Muscle layer of duodenum (tissue), 2 donors: ENCODE measurements around the gene ERICH4.
"Not testable (repeated sequence)": the region's sequence is repeated elsewhere in the genome, so short reads cannot be mapped to it uniquely, and the experiment has no call there.

ENCODE experiments used
- H3K27ac ChIP-seq: one replicate; pipeline ENCODE4 v1.7.0; 2013; ENCODE audit warnings: mild to moderate bottlenecking, low read length
- H3K27me3 ChIP-seq: one replicate; pipeline ENCODE4 v1.7.0; 2013; ENCODE audit warnings: low read depth, mild to moderate bottlenecking, control low read depth, low read length
- H3K36me3 ChIP-seq, 2 donors: one replicate each; pipeline ENCODE4 v1.7.0; 2013; ENCODE audit warnings: low read length in 2 of 2, control low read depth in 1 of 2, mild to moderate bottlenecking in 1 of 2; ENCODE audit not compliant: insufficient read depth in 2 of 2, control insufficient read depth in 1 of 2
- H3K4me1 ChIP-seq, 2 donors: one replicate each; pipeline ENCODE4 v1.7.0; 2013; ENCODE audit warnings: low read length in 2 of 2, mild to moderate bottlenecking in 2 of 2, control low read depth in 1 of 2, moderate library complexity in 1 of 2; ENCODE audit not compliant: insufficient read depth in 2 of 2, control insufficient read depth in 1 of 2
- H3K4me3 ChIP-seq, 2 donors: one replicate each; pipeline ENCODE4 v1.7.0; 2013; ENCODE audit warnings: low read length in 2 of 2, low read depth in 1 of 2, mild to moderate bottlenecking in 1 of 2
- H3K9me3 ChIP-seq, 2 donors: one replicate each; pipeline ENCODE4 v1.7.0; 2013; ENCODE audit warnings: low read length in 2 of 2, control low read depth in 1 of 2, mild to moderate bottlenecking in 1 of 2; ENCODE audit not compliant: control insufficient read depth in 1 of 2
- donor health status: healthy.

The ERICH4 gene

DNA sequence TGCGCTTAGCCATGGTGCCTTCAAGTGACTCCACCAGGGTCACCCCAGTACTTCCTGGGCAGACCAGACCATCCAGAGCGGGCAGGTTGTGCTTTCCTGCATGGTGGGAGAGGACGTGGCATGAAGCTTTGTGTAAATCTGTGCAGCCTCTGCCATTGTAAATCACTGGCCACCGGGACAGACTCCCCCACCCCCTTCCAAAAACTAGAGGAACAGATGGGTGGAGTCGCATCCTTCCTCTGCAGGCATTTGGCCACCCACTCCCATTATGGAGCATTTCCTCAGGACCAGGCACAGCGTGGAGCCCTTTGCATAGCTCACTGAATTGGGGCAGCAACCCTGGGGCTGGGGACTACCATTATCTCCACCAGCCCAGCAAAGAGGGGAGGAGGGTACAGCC, 37.2 kb upstream of the ERICH4 start:
- no peak overlapping the region for H3K4me3 ChIP-seq
- H3K36me3 ChIP-seq: peaks cover 5 to 10% of the 10 kb centered on the region in 2 donors
- H3K27me3 ChIP-seq: no peaks in the 10 kb centered on the region
- H3K9me3 ChIP-seq: no peaks in the 10 kb centered on the region
- H3K27ac ChIP-seq: no peak overlapping the region
- peaks cover 2 to 24% of the 10 kb centered on the region in 2 donors for H3K4me1 ChIP-seq

DNA sequence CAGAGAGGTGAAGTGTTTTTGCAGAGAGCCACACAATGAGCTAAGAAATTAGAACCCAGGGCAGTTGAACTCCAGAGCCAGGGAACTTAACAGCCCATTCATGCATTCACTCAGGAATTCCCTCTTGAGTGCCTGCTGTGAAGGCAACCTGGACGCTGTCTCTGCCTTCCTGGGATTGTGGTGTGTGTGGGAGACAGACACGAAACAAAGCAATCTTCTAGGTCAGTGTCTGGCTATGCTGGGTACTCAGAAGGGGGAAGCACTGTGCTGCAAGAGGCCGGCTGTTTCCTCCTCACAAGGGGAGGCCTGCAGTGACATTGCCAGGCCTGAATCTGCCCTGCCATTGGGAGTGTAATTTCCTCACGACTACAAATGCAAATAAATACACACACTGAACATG, 35.7 kb upstream of the ERICH4 start:
- H3K27ac ChIP-seq: peak overlapping the region; percentile 19
- H3K36me3 ChIP-seq: peaks cover 11 to 14% of the 10 kb centered on the region in 2 donors
- H3K4me1 ChIP-seq: peaks cover 2 to 21% of the 10 kb centered on the region in 2 donors
- H3K27me3 ChIP-seq: no peaks in the 10 kb centered on the region
- no peak overlapping the region for H3K4me3 ChIP-seq
- H3K9me3 ChIP-seq: no peaks in the 10 kb centered on the region

DNA sequence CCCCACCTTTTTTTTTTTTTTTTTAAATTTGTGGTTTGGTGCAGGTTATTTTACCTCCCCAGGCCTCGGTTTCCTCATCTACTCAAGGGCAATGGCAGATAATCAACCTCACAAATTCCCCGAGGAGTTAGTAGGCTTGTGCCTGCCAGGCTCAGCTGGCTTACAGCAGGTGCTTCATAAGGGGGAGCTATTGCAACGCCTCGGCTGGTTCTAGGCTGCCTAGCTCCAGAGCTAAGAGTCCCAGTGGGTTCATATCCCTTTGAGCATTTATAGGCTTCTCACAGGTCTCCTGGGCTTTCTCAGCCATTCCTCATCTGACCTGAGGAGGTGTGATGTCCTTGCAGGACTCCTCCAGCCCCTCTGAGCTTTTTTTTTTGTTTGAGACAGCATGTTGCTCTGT, 34.7 kb upstream of the ERICH4 start:
- no peaks in the 10 kb centered on the region for H3K9me3 ChIP-seq
- H3K4me1 ChIP-seq: peaks cover 2 to 21% of the 10 kb centered on the region in 2 donors
- no peak overlapping the region for H3K27ac ChIP-seq
- H3K4me3 ChIP-seq: no peak overlapping the region
- H3K36me3 ChIP-seq: peaks cover 10 to 21% of the 10 kb centered on the region in 2 donors
- no peaks in the 10 kb centered on the region for H3K27me3 ChIP-seq

DNA sequence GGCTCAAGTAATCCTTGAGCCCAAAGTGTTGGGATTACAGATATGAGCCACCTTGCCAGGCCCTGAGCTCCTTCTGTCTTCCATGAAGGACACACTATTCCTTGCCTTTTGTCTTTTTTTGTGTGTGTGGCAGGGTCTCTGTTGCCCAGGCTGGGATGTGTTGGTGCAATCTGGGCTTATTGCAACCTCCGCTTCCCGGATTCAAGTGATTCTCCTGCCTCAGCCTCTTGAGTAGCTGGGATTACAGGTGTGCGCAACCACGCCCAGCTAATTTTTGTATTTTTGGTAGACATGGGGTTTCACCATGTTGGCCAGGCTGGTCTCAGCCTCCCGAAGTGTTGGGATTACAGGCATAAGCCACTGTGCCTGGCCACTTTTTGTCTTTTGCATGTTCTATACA, 34.1 kb upstream of the ERICH4 start:
- H3K4me1 ChIP-seq: peaks cover 2 to 18% of the 10 kb centered on the region in 2 donors

DNA sequence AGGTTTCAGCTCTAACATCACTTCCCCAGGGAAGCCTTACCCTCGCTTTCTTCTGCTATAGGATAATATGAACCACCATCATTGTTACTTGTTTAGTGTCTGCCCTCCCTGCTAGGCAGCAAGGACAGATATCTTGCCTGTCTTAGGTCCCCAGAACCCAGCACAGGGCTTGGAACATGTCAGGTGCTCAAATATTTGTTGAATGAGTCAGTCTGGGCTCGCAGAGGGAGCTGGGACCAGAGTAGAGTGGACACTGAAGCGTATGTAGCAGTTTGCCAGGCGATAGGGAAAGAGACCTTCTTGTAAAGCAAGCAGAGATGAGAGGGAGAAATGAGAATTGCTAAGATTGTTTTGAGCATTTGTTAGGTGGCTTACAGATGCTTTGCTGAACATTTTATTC, 33.7 kb upstream of the ERICH4 start:
- Histone ChIP-seq H3K9me3 (no peaks in the 10 kb centered on the region), H3K36me3 (peaks cover 15 to 31% of the 10 kb centered on the region in 2 donors), H3K4me3 (no peak overlapping the region), H3K27me3 (no peaks in the 10 kb centered on the region), H3K27ac (peak overlapping the region; percentile 33), H3K4me1 (peaks cover 2 to 18% of the 10 kb centered on the region in 2 donors)

More for the DNA sequence above, 34.1 kb upstream of the ERICH4 start:
- H3K4me3 ChIP-seq, H3K9me3 ChIP-seq, H3K27ac ChIP-seq, H3K27me3 ChIP-seq: not testable (repeated sequence)
- H3K36me3 ChIP-seq: peaks cover 11 to 27% of the 10 kb centered on the region in 2 donors

DNA sequence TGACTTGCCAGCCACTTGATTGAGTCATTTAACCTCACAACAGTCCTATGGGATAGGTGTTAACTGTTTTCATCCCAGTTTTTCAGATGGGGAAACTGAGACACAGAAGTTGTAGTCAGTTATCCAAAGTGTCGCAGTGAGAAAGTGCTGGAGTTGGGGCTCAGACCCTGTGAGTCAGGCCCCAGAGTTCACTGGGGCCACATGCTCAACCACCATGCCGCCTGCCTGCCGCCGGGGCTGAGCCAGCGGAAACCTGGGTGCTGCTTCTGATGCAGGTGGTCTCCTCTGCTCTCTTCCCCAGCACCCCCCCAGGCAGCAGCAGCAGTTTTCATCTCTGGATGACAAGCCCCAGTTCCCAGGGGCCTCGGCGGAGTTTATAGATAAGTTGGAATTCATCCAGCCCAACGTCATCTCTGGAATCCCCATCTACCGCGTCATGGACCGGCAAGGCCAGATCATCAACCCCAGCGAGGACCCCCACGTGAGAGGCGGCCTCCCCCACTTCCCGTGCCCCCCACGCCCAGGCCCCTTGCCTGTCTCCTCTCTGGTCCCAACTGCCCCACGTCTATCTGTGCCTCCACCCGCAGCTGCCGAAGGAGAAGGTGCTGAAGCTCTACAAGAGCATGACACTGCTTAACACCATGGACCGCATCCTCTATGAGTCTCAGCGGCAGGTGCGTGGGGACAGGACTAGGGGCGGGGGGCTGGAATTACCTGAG, 32.5 kb upstream of the ERICH4 start:
- Histone ChIP-seq H3K27ac (no peak overlapping the region), H3K4me3 (no peak overlapping the region), H3K4me1 (peaks cover 2 to 18% of the 10 kb centered on the region in 2 donors), H3K36me3 (peaks cover 25 to 43% of the 10 kb centered on the region in 2 donors), H3K27me3 (no peaks in the 10 kb centered on the region), H3K9me3 (no peaks in the 10 kb centered on the region)

DNA sequence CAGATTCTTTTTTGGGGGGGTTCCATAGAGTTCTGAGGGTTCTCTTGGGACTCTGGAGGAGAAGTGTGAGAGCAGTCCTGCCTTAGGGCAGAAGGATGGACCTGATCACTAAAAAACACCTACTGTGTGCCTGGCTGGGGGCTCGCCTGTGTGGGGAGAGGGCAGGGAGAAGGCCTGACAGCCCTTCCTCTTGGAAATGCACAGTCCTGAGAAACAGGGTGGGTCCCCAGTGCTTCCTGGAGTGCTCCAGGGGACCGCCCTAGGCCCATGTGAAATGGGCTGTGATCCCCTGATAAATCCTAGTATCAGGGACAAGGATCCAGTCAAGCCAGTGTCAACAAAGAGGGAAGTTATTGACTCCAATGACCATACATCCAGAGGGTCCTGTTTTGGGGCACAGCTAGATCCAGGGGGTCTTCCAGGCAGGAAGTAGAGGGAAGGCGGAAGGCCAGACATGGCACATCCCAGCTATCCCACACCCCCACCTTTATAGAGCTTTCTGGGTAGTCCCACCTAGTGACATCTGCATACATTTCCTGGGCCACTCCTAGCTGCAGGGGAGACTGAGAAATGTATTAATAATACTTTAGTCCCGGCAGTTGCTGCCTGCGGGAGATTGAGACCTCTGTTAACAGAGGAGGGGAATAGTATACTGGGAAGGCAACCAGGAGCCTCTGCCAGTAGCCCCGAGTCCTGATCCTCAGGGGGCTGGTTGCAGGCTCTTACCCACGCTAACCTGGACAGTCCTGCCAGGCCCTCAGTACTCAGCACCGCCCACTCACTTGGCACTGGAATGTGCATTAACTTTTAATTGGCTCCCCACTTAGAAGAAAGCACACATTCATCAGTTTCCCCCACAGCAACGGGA, 31.6 kb upstream of the ERICH4 start:
- H3K36me3 ChIP-seq: peaks cover 28 to 49% of the 10 kb centered on the region in 2 donors
- no peak overlapping the region for H3K4me3 ChIP-seq
- no peaks in the 10 kb centered on the region for H3K27me3 ChIP-seq
- no peak overlapping the region for H3K27ac ChIP-seq
- no peaks in the 10 kb centered on the region for H3K9me3 ChIP-seq
- peaks cover 0 to 14% of the 10 kb centered on the region in 2 donors for H3K4me1 ChIP-seq

DNA sequence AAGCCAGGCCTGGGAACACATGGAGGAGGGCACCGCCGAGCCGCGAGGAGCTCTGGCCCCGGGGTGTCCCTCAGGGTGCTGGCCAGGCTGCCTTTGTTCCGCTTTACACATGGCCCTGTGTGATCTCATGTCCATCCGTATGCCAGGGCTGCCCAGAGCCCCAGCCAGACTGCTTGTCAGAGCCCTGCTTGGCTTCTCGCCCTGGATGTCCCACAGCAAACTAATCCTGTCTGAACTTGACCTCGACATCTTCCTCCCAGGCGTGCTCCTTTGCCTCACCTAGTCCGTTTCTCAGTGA, 31.0 kb upstream of the ERICH4 start:
- H3K4me1 ChIP-seq: peaks cover 0 to 14% of the 10 kb centered on the region in 2 donors
- H3K27me3 ChIP-seq: no peaks in the 10 kb centered on the region
- H3K4me3 ChIP-seq: no peak overlapping the region
- peaks cover 29 to 55% of the 10 kb centered on the region in 2 donors for H3K36me3 ChIP-seq
- H3K27ac ChIP-seq: no peak overlapping the region
- no peaks in the 10 kb centered on the region for H3K9me3 ChIP-seq

DNA sequence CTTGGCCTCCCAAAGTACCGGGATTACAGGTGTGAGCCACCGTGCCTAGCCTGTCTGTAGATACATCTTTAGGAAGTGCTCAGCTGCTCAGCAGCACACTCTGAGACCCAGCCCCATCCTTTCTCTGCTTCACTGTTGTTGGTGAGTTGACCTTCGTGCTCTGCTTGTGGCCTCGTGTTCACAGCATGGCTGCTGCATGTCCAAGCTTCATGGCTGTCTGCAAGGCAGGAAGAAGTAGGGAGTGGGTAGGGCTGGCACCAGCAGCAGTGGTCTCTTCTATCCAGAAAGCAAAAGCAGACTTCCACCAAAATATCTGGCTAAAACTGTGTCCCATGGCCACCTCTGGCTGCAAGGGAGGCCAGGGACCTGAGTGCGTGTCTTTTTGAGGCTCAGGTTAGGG, 30.0 kb upstream of the ERICH4 start:
- Histone ChIP-seq H3K9me3 (no peaks in the 10 kb centered on the region), H3K4me3 (no peak overlapping the region), H3K4me1 (peaks cover 0 to 14% of the 10 kb centered on the region in 2 donors), H3K36me3 (peaks cover 29 to 60% of the 10 kb centered on the region in 2 donors), H3K27ac (no peak overlapping the region), H3K27me3 (no peaks in the 10 kb centered on the region)

DNA sequence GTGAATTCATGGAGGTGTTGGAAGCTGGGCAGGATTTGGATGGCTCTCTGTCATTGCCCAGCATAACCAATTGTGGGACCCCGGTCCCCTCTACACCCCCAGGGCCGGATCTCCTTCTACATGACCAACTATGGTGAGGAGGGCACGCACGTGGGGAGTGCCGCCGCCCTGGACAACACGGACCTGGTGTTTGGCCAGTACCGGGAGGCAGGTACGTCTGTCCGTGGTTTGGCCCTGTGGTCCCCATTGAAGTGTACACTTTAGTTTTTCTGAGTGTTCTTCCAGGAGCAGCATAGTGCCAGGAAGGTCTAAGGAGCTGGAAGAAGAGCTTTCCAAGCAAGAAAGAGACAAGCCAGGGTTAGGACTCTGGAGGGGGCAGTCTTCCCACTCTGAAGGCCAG, 29.0 kb upstream of the ERICH4 start:
- no peak overlapping the region for H3K4me3 ChIP-seq
- H3K27me3 ChIP-seq: no peaks in the 10 kb centered on the region
- H3K36me3 ChIP-seq: peaks cover 37 to 70% of the 10 kb centered on the region in 2 donors
- H3K27ac ChIP-seq: no peak overlapping the region
- H3K9me3 ChIP-seq: no peaks in the 10 kb centered on the region
- H3K4me1 ChIP-seq: peaks cover 0 to 12% of the 10 kb centered on the region in 2 donors

DNA sequence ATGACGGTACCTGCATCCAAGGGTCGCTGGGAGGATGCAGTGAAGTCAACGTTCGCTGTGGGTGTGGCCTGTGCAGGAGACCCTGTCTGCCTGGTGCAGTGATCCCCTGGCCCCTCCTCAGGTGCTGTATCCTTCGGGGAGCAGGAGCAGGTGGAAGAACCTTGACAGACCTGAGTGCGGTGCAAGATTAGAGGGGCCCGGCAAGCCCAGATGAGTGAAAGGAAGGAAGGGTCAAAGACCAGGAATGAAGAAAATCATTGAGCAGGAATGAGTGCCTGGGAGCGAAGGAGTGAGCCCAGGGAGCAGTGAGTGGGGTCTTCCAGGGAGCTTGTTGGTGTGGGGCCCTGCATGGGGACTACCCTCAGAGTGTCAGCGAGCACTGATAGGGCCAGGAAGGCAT, 28.5 kb upstream of the ERICH4 start:
- H3K27ac ChIP-seq: no peak overlapping the region
- no peaks in the 10 kb centered on the region for H3K9me3 ChIP-seq
- H3K4me1 ChIP-seq: peaks cover 0 to 7% of the 10 kb centered on the region in 2 donors
- H3K27me3 ChIP-seq: no peaks in the 10 kb centered on the region
- peaks cover 41 to 73% of the 10 kb centered on the region in 2 donors for H3K36me3 ChIP-seq
- H3K4me3 ChIP-seq: no peak overlapping the region
